Measurements from ENCODE around the gene PDE4B.

The PDE4B gene

GRCh38 chr1:66143651-66144050 is 351.0 kb downstream of the PDE4B start:
- DNase-seq, result no peak

GRCh38 chr1:66147226-66147835 is 354.6 kb downstream of the PDE4B start:
- DNase-seq, result no peak

GRCh38 chr1:66152034-66152433 is 359.3 kb downstream of the PDE4B start:
- no peak for DNase-seq

- DNase-seq, result no peak
These were observed 361.7 kb downstream of the PDE4B start for GRCh38 chr1:66154394-66154793.

GRCh38 chr1:66156144-66156543 is 363.4 kb downstream of the PDE4B start:
- no peak for DNase-seq

GRCh38 chr1:66159800-66160199 is 367.1 kb downstream of the PDE4B start:
- no peak for DNase-seq

- no peak for DNase-seq
These were observed 368.0 kb downstream of the PDE4B start for GRCh38 chr1:66160719-66161118.

- DNase-seq, result no peak
These were observed 374.1 kb downstream of the PDE4B start for GRCh38 chr1:66166753-66167152.

- no peak for DNase-seq
These were observed 374.6 kb downstream of the PDE4B start for GRCh38 chr1:66167267-66167666.

GRCh38 chr1:66168467-66168887 is 375.8 kb downstream of the PDE4B start:
- DNase-seq, result no peak

- DNase-seq, result no peak
These were observed 376.4 kb downstream of the PDE4B start for GRCh38 chr1:66168948-66169671.

GRCh38 chr1:66172272-66172671 is 379.6 kb downstream of the PDE4B start:
- DNase-seq, result no peak

- no peak for DNase-seq
These were observed 382.4 kb downstream of the PDE4B start for GRCh38 chr1:66175098-66175497.

GRCh38 chr1:66175581-66175980 is 382.9 kb downstream of the PDE4B start:
- no peak for DNase-seq

- no peak for DNase-seq
These were observed 383.5 kb downstream of the PDE4B start for GRCh38 chr1:66176012-66176715.

- DNase-seq, result no peak
These were observed 384.1 kb downstream of the PDE4B start for GRCh38 chr1:66176832-66177231.

GRCh38 chr1:66177510-66177909 is 384.8 kb downstream of the PDE4B start:
- DNase-seq, result no peak

- no peak for DNase-seq
These were observed 389.3 kb downstream of the PDE4B start for GRCh38 chr1:66182026-66182425.

GRCh38 chr1:66182551-66183178 is 390.0 kb downstream of the PDE4B start:
- peak in 1 of 2 experiments; percentile 11 for DNase-seq

GRCh38 chr1:66183400-66183799 is 390.7 kb downstream of the PDE4B start:
- no peak for DNase-seq

GRCh38 chr1:66197120-66197519 is 404.4 kb downstream of the PDE4B start:
- DNase-seq, result no peak

- DNase-seq, result peak in 1 of 2 experiments; percentile 47
These were observed 405.1 kb downstream of the PDE4B start for GRCh38 chr1:66197785-66198184.

- DNase-seq, result no peak
These were observed 414.0 kb downstream of the PDE4B start for GRCh38 chr1:66206563-66207144.
